NCI-H1694 treated with DMSO at 0.1 percent for 48 hours (cell line): Measurements from ENCODE around the gene HAUS7.
"Not testable (repeated sequence)": the region's sequence is repeated elsewhere in the genome, so short reads cannot be mapped to it uniquely, and the experiment has no call there.

Source experiments
- DNase-seq: peaks from one replicate; lab custom pipeline; 2025; lab: John Stamatoyannopoulos, UW

HAUS7 gene

GRCh38 chrX:153409414-153410101 lies 60.8 kb downstream of the HAUS7 start:
- DNase-seq, result no peak

DNA sequence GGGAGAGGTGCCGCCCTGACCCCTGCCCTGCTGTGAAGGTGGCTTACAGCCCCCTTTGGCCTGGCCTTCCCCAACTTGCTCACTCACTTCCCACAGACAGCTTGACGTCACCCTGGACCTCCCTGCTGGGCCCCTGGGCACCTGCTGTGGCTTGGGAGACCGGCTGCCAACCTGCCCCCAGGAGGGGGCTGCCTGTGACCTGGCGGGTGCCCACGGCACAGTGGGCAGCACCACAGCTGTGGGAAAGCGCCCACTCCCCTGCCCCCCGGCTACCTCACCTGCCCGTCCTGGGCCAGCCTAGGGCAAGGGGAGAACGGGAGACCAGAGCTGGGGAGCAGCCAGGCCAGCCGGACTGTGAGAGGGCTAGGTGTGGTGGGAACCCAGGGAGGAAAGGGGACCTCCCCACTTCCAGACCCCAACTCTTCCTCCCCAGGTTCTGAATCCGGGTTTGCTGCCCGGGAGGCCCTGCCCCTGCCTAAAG lies 61.5 kb downstream of the HAUS7 start:
- no peak for DNase-seq

DNA sequence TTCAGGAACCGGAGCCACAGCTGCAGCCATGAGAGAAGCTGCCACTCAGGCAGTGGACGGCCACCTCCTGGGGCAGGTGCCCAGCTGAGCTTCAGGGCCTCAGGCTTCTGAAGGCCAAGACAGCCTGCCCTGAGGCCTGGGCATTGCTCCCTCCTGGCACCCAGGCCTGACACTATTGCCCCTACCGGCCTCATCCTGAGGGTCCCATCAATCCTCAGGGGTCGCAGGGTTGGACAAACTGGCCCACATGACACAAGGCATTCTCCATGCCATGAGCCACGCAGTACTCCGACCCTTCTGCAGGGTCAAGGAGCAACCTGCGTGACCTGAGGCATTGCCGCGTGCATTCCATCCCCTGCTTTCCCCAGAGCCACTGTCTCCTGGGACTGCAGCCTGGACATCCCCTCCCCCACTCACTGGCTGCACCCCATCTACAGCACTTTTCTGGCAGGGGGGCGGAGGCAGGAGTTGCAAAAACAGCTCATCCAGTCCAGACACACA lies 62.1 kb downstream of the HAUS7 start:
- no peak for DNase-seq

- DNase-seq, result no peak
Measured at GRCh38 chrX:153407736-153408135, 62.6 kb downstream of the HAUS7 start.

DNA sequence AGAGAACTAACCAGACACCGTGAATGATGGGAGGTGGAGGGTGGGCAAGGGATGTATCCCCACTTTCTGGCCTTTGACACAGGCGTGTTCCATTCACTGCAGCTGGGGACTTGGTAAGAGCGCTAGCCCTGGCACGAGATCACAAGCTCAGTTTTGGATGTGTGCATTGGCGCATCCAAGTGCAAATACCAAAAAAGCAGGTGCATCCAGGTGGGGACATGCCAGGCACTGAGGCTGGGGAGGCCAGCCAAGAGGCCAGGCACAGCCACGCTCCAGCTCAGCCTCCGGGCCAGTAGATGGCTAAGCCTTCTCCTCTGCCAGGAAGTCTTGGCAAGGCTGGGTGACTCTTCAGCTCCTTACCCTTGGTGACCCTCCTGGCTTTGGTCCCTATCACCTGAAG lies 63.5 kb downstream of the HAUS7 start:
- no peak for DNase-seq

GRCh38 chrX:153406011-153406410 lies 64.4 kb downstream of the HAUS7 start:
- no peak for DNase-seq

DNA sequence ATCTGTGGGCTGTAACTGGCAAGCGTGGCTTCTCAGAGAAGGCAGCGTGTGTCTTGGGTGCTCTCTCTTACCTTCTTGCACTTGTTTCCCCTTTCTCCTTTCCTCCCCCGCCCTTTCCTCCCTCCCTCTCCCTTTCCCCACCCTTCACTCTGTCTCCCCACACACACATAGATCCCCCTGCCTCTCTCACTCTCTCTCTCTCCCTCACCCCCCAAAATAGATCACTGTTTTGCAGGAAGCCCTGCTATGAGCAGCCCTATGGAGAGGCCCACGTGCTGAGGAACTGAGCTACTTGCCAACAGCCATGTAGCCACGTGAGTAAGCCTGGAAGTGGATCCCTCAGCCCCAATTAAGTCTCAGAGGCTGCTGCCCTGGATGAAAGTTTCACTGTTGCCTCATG lies 65.0 kb downstream of the HAUS7 start:
- no peak for DNase-seq

GRCh38 chrX:153404333-153404732 lies 66.0 kb downstream of the HAUS7 start:
- DNase-seq, result not testable (repeated sequence)

DNA sequence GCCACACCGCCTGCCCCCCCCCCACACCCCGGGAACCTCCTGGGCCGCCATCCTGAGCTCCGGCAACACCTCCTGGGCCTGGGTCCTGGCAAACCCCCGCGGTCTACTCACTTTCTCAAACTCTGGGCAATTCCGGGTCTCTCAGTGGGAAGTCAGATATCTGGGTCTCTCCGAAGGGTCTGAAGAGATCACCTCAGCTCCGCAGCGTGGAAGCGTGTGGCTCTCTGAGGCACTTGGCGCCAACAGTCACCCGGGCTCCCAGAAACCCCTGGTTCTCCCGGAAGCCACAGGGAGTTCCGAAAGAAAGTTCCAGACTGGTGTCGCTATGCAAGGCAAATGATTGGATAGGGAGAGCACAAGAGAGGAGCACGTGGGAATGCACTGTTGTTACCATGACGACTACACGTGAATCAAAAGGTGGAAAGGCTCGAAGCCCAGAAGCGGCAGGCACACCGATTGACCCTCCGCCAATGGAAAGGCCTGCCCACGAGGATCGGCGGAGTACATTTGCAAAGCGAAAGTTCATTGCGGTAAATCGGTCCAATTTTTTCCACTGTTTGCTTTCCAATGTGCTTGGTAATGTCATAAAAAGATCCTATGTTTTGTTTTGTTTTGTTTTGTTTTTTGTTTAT lies 69.1 kb downstream of the HAUS7 start, which contains the start of gene PNMA6E:
TSS of gene PNMA6E (minus strand) at position 218 of the 632 bp plus-strand sequence. CDS start 2,501 bp downstream, outside the sequence.
- no peak for DNase-seq

DNA sequence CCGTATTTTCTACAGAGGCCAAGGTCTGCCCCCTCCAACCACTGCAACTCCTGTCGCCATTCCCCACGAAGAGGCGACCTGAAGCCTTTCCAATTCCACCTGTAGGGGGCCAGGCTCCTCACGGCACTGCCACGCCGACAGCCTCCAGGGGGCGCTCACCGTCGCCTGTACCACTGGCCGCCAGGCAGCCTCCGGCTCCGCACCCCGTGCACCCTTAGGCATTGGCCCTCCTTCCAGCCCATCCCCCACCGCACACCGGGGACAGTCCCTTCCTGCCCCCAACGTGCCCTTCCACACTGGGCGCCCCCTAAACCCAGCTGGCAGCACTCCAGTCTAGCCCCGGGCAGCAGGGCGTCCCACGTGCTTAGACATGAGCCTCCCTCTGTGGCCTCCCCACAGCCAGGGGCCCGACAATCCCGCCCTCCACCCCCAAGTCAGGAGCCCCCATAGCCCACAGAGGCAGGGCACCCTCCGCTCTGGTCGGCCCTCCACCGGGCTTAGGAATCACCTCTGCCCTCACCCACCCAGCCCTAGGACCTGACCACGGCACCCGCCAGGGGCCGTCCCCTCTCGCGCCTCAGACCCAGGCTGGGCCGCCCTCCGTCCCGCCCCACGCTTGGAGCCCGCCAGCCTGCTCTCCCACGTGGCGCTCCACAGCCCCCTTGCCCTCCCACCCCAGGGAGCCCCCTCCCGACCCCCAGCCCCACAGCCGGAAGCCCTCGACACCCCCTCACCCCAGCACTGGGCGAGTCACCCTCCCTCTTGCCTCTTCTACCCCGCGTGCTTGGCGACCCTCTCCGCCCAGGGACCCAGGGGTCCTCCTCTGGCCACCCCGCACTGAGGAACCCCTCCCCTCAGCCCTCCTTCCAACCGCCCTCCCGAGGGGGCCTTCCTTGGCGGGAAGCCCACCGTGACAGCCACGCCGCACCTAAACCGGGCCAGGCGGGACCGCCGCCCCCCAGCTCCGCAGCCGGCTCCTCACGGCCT lies 69.9 kb downstream of the HAUS7 start:
- peak; percentile 41 for DNase-seq

- DNase-seq, result no peak
Measured at GRCh38 chrX:153398275-153398960, 72.0 kb downstream of the HAUS7 start.
